Activated CD8-positive, alpha-beta memory T cell treated with anti-CD3 and anti-CD28 coated beads, Interleukin-2, amount 50 U/mL, for 48 hours (primary cell): ENCODE measurements around the gene ASB2.

Experiments used
- DNase-seq: peaks from one replicate; pipeline ENCODE4 v3.0.0-alpha.2; 2020

The ASB2 gene

DNA sequence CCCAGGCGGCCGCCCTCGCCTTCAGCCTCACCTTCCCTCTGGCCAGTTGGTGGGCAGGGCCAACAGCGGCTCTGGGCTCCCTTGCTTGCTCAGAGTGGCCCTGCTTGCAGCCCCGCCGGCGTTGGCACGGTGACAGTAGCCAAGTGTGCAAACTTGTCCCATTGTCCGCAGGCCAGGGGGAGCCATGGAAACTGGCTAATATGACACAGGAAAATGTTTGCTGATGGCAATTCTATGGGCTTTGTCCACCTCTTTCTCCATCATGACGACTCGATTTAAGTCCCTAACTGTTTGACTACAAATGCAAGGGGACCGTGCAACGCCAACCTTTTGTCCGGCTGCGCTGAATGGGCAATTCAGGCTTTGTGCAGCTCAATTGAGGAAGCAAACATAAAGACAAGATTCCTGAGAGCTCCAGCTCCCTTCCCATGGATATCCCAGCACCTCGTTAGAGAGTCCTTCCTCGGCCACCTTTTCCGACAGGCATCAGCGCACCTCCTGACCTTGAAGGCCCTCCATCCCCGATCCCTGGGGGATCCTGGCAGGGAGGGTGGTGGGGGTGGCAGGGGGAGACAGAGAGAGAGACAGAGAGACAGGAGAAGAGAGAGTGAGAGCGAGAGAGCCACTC is 50.0 kb downstream of the ASB2 start:
- no peak for DNase-seq

DNA sequence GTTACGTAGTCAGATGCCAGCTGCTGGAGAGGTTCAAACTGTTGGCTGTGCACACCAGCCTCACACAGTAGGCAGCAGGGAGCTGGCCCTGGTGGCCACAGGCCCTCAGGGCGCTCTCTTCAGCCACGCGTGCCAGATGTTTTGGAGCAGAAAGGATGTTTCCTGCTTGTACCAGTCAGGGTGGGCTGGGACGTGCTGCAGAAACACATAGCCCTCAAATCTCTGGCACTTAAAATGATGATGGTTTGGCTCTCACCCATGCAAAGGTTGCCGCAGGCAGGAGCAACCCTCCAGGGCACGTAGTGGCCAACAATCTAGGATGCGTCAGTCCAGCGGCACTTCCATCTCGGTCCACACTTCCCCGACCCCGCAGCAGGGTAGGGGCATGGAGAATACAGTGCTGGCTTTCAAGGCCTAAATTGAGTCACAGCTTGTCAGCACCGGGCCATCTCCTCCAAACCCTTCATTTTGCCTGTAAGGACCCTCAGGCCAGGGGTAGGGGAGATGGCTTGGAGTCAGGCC is 50.9 kb downstream of the ASB2 start:
- no peak for DNase-seq

DNA sequence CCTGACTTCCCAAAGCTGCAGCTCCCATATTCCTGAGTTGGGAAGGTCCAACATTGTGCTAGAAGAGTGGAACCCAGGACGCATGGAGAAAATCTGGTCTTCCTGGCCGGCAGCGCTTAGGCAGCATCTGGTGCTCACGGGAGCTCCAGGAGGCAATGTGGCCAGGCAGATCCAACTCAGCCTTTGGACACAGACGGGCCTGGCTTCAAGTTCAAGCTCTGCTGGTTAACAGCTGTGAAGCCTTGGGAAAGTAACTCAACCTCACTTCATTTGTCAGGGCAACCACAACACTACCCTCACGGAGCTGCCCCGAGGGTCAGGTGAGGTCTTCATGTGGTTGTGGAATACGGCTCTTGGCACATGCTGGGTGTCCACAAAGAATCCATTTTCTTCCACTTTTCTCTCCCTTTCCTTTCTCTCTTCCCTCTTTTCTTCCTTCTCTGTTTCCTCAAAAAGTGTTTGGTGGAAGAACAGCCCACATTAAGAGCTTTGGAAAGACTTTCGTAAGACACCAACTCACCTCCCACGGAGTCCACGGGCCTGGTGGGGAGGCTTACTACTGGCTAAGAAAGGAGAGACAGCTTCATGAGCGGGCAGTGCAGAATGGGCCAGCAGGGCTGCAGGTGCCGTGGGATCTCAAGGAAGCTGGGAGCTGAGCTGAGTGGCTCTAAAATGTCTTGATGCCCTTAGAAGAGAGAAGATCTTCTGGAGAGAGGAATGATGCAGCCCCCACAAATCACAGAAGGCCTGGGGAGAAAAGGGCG is 51.6 kb downstream of the ASB2 start:
- no peak for DNase-seq

DNA sequence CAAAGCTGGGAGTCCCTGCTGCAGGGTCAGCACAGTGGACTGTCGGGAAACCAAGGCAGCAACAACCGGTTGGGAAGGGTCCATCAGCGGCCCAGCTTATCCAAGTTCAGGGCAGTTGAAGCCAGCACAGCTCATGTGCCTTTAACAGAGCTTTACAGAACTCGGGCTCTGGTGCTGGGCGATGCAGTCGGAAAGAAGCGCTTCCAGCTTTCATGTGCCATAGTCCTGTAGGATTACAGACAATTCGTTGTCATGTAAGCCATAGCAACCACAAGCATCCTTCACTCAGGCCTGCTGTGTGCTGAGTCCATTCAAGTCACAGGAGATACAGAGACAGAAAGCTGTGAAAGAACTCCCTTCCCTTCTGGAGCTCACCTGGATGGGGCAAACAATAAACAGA is 52.7 kb downstream of the ASB2 start:
- DNase-seq, result no peak

DNA sequence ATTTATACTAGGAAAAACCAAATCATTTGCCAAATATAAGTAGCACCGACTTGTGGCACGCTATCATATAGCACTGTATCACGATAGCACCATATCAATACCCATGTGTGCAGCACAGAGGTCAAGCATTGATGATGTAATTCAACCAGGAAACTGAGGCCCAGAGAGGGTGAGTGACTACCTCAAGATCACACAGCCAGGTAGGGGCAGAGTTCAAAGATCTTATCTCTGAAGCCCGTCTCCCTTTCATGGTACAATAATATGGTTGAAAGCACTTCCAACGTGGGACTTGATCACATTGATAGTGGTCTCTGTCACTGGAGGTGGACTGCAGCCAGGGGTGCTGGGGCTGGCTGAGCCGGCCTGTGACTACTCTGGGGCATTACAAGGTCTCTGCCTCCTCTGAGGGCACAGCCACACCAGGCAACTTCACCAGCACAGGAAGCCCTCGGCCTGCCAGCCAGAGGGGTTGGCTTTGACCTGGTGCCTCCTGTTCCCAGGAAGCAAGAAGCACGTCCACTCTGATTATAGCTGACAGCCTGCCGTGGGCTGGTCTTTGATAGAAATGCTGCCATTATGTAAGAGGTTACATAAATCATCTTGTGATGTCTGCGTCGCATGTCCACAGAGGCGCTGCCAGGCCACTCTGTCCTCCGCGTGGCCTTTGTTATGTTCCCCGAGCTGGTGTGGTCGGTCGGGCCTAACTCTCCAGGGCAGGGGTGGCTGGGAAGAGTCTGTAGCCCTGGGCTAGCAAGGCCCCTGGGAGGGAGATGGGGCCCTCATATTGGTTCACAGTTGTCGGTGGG is 55.2 kb downstream of the ASB2 start:
- no peak for DNase-seq

DNA sequence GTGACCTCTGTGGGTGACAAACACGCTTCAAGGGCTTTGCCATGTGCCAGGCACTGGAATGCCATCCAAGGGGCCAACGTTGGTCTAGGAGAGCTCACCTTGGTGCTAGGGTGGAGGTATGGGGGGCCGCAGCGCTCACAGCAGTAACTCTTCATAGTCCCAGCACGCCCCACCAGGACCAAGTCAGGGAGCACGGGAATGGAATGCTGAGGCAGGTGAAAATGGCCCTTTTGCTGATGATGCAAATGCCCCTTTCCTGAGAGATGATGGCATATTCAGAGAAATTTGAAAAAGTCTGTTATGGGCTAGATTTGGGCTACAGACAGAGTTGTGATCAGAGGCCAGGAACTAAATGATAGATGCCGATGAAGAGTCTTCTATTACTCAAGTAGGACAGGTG is 59.2 kb downstream of the ASB2 start:
- no peak for DNase-seq

DNA sequence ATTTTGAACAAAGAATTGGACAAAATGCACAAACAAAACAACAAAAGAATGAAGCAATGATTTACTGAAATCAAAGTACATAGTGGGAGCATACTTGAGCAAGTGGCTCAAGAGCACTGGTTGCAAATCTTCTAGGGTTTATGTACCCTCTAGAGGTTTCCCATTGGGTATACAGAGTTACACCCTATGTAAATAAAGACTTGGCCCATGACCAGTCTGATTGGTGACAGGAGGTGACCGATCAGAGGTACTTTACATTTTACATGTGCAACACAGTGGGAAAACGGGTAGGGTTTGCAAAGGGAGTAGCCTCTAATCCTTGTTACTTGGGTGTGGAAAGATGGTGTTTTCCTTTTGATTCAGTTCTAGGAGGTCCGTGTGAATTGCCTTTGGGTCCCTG is 59.9 kb downstream of the ASB2 start:
- no peak for DNase-seq

DNA sequence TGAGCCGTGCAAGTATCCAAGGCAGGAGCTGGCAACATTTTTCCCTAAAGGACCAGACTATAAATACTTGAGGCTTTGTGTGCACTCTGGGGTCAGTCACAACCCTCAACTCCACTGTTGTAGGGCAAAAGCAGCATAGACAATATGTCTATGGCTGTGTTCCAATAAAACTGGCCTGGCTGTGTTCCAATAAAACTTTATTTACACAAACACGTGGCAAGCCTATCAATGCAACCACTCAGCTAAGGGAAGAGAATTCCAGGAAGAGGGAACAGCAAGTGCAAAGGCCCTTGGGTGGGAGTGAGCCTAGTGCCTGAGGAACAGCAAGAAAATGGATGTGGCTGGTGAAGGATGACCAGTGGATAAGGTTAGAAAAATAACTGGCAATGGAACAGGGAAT is 60.6 kb downstream of the ASB2 start:
- DNase-seq, result no peak

DNA sequence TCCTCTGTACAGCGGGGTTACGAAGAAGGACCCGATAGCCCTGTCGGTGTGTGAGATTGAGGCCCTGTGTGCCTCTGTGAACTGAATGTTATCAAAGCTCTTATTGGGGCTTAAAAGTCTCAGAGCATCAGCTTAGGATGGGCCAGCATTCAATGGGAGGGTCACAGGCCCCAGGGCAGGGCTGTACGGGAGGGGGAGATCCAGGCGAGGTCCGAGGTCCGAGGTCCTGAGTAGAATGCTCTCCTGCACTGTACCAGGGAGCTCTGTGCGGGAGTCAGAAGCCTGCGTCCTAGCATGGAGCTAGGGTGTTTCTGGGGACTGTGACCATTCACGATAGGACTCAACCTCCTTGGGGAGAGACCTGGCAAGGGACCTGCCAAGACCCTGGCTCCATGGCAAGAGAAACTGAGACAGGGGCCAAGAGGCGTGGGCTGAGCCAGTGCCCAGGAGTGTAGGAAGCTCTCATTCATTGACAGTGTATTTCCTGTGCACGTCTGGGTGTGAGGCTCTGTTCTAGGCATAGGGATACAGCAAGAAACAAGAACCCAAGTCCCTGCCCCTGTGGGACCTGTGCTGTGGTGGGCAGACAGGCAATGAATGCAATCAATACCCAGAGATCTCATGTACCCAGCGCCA is 61.2 kb downstream of the ASB2 start:
- DNase-seq, result no peak

DNA sequence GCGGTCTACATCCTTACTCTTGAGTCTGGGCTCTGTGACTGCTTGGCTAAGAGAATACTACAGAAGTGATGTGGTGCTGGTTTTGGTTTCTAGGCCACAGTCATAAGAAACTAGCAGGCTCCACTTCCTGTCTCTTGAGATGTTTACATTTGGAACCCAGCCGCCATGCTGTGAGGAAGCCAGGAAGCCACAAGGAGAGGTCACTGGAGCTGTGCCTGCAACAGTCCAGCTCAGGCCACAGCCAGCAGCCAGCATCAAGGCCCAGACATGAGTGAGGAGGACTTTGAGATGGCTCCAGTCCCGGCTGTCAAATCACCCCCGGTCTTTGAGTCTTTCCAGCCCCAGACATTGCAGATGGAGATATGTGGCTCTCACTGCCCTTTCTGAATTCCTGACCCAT is 62.1 kb downstream of the ASB2 start:
- no peak for DNase-seq

DNA sequence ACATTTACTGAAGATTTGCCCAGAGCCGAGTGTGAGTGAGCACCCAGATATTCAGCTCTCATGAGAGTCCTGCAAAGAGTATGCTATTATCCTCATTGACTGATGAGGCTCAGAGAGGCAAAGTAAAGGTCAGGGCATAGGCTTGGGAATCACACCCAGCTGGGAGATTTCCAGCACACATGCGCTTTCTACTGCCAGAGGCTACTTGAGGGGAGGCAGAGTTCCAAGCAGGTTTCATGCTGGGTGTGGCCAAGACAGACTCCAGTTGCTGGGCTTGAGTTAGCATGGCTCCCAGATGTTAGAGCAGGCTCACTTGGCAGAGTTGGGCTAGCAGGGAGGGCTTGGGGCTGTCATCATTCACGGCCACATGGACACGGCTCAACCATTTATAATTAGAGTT is 63.6 kb downstream of the ASB2 start:
- no peak for DNase-seq

DNA sequence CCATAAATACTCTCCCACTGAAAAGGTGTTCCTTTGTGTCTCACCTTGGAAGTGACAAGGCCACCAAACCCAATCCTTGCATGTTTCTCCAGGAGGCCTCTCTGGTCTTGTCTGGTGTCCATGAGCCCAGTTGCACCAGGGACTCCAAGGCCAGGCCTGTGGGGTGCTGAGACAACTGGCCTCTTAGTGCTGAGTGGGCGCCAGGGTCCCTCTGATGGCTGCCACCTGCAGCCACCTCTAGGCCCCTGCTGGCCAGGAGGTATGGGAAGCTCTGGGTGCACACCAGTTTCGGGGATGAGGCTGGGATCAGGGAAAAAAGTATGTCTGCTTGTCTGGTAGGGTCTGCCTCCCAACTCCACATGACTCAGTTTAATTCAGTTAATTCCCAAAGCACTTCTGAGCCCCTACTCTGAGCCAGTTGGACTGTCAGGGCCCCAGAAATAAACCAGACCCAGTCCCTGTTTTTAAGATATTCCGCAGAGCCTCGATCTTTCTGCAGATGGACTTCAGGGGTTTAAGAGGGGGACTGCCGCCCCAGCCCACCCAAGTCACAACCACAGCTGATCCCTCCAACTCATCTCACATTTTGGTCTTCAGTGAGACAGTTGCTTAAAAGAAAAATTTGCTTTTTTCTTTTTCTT is 64.3 kb downstream of the ASB2 start:
- no peak for DNase-seq

DNA sequence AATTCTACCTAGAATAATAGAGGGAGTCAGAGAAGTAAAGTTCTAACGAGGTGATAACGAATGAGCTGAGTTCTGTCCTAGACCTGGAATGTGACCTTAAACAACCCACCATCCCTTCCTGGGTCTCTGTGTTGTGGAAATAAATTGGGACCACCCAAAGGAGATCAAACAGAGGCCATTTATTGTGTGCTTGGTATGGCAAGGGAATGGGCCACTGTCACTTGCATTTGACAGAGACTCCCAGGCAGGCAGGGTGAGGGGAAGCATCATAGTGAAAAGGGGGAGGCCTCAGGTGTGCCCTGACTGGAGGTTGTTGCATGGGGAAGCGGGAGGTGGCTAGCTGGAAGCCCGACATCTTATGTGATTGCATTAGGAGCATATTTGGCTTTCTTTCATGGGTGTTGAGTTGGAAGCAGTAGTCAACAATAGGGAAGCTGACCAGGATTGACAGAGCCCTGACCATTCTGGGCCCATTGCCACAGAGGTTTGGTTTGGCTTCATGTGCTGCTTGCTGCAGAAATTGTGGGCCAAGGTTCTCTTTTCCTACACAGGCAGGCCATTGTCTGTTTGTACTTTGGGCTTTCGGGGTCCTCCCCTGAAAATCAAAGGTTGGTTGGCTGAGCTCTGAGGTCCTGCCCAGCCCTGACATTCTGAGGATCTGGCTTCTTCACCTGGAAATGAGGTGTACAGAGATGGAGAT is 66.8 kb downstream of the ASB2 start:
- DNase-seq, result no peak

DNA sequence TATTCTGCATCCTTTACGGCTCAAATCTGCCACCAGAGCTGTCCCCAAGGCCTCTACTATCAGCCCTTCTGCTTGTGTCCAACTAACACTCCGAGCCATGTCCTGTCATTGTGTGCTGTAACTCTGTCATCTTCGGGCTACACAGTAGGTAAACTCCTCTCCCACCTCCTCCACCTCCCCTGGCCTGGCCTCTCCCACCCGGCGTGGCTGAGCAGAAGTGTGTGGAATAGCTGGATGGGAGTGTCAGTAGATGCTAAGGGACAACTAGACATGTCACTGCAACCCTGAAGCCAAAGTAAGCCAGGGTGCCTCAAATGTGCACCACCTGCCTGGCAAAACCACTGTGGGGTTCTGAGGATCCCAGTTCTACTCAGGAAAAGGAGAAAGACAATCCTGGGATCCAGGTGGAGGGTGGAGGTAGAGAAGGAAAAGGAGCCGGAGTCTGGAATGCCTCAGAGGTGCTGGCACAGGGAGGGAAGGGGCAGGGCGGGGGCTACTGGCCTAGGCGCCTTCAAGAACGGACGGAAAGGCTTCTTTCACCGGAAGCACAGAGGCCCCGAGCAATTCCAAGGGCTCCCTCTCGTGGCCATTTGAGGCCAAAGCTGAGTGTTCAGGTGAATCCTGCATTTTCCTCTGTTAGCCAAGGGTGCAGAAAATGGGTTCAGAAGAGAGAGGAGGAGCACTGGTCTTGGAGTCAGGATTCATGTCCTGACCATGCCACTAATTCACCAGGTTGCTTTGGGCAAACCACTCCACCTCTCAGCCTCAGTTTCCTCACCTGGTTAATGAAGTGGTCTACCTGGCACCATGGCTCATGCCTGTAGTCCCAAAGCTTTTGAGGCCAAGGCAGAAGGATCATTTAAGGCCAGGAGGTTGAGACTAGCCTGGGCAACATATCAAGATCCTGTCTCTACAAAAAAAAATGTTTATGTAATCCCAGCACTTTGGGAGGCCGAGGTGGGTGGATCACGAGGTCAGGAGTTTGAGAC is 69.7 kb downstream of the ASB2 start:
- peak; percentile 78 for DNase-seq

DNA sequence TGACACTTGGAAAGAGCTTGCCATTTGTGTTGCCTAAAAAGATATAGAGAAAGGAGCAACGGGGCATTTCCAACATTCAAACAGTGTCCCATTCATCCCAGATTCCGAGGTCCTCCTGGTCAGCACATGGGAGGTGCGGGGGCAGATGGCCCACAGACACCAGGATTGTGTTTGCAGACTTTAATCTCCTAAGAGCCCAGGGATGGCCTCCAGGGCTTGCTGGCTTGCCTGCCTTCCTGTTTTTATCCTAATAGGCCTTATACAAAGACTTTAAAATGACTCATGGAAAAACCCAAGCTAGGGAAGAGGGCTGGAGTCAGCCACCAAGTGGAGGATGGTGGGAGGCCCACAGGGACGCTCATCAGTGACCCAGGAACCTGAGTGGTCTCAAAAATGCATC is 70.7 kb downstream of the ASB2 start:
- no peak for DNase-seq

DNA sequence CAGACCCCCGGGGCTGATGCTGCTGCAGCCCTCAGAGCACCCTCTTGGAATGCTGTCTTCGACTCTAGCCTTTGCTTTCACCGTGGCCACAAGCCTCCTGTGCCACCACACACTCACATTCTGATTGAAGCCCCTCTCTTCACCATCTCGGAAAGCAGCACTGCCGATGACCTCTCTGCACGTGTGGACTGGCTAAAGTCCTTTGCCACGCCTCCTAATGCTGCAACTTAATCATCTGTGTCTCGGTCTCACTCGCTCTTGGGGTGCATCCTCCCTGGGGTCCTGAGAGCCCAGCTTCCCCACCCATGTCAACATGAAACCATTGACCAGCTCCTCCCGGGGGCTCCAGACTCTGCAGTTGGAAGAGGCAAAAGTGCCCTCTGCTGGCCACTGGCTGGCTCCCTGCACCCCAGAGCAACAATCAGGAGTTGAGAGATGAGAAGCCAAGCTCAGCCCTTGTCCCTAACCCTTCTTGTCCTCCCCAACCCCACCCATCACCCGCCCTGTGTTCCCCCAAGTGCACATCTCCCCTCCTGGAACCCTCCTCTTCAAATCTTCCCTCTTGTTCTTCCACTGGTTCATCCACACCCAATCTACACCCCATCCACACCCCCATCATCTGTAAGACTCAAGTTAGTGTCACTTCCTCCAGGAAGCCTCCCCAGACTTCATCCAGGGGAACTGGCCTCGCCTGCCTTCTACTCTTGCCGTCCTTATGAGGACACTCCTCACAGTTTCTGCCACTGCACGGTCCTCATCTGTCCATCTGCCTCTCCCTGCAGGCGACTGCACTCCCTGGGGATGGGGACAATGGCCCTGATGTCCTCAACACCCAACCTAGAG is 72.8 kb downstream of the ASB2 start:
- DNase-seq, result no peak

DNA sequence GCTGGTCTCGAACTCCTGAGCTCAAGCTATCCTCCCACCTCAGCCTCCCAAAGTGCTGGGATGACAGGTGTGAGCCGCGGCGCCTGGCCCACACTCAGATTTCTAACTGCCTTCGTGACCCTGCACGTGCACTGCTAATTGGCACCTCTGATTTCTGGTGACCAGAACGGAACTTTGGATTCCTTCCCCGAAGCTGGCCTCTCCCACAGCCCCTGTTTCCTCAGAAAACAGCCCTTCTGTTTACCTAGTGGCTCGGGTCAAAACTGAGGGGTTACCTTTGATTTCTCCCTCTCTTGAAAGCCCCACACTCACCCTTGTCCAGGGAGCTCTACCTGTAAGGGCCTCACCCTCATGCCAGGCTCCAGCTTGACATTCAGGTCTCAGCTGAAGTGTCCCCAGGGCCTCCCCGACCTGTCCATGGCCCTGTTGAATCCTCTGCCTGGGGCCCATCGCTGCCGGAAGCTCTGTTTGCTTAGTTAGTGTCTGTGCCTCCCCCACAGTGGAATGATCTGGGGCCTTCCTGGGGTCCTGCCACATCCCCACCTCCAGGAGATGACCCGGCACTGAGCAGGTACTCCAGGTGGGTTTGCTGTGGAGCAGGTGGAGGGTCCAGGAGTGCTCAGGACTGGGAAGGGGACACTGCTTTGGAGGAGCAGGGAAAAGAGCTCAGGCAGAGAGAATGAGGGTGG is 73.6 kb downstream of the ASB2 start:
- DNase-seq, result no peak

DNA sequence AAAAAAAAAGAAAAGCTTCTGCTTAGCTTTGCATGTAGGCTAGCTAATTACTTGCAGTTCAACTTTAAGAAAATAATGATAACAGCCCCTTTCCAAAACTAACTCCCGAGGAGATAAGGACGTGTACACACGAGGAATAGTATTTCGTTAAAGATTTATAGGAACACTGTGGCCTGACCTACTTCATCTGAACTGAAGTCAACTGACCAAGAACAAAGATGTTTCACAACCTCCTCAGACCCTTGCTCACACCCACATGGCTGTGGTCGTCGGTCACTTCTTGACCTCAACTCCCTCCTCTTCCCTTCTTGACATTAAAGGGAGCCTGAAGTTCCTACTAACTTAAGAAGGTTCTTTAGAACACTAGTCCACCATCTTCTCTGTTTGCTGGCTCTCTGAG is 74.6 kb downstream of the ASB2 start:
- DNase-seq, result no peak

DNA sequence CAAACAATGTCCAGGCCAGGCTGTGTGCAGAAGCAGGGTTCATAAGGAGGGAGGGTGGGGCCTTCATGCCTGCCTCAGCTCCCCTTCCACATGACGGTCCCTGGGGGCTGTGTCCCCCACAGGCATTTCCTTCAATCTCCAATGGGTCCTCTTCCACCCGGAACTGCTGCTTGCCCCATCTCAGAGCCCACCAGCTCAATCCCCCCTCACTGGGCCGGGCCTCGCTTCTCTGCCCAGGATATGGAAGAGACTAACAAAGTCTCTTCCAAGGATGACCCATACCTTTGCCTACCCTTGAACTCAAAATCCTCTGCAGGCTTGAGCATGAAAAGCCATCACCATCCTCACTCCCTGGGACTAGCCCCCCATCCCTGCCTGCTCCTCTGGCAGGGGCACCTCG is 77.6 kb downstream of the ASB2 start:
- DNase-seq, result no peak
